Right kidney (tissue), 1 donor: ENCODE results near the gene PMVK.

ENCODE experiments used
- DNase-seq: peaks from one replicate; pipeline ENCODE4 v3.0.0-alpha.2; 2016

Gene PMVK

DNA sequence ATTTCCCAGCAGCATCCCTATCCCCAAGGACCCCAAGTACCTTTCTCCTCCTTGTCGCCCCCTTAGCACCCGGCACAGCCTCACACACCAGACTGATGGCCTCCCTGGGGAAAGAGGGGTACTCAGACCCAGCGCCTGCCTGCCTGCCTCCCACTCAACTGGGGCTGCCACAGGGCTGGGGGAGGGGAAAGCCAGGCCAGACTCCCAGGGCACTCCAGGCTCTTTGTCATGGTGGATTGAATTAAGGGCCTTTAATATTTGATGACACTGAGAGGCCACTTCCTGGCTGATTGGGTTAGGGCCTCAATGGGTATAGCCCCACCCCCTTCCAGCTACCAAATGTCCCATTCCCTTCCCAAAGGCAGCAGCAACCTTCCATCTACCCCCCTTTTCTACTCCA, 32.2 kb upstream of the PMVK start:
- DNase-seq: no peak

GRCh38 chr1:154967331-154967950, 30.9 kb upstream of the PMVK start:
- no peak for DNase-seq

GRCh38 chr1:154966111-154966510, 29.6 kb upstream of the PMVK start:
- DNase-seq: no peak

GRCh38 chr1:154964359-154964758, 27.8 kb upstream of the PMVK start:
- no peak for DNase-seq

- DNase-seq: no peak
Observed at GRCh38 chr1:154963643-154964042, 27.1 kb upstream of the PMVK start.

- no peak for DNase-seq
Observed at GRCh38 chr1:154962795-154963330, 26.3 kb upstream of the PMVK start.

DNA sequence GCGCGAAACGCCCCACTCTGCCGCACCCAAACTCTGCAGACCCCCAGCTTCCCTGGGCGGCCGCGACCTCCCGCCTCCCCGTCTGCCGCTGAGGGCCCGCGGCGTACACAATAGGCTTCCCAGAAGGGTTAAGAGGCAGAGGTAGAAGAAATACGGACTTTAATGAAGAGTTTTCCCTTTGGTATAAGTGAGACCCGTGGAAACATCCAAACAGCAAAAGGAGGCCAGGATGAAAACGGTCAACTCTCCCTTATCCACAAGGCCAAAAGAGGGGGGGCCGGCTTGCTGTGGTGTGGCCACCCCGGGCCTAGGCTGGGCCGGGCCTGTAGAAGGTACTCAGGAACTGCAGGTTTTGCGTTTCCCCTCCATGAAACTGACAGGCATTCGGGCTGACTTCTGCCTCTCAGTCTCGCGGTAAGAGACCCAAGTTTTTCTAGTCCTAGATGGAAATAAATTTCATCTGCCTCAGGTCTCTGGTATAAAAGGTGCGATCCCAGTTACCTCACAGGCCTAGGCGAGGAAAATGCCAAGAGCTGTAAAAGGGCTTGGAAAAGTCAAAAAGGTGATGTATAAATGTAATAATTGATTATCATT, 25.7 kb upstream of the PMVK start:
- DNase-seq: no peak

GRCh38 chr1:154961207-154962155, 25.0 kb upstream of the PMVK start, which contains the start of gene PYGO2:
TSS of gene PYGO2 (minus strand) at chr1:154961782. CDS start at chr1:154961576, 206 bp downstream.
- peak; percentile 99 for DNase-seq

DNA sequence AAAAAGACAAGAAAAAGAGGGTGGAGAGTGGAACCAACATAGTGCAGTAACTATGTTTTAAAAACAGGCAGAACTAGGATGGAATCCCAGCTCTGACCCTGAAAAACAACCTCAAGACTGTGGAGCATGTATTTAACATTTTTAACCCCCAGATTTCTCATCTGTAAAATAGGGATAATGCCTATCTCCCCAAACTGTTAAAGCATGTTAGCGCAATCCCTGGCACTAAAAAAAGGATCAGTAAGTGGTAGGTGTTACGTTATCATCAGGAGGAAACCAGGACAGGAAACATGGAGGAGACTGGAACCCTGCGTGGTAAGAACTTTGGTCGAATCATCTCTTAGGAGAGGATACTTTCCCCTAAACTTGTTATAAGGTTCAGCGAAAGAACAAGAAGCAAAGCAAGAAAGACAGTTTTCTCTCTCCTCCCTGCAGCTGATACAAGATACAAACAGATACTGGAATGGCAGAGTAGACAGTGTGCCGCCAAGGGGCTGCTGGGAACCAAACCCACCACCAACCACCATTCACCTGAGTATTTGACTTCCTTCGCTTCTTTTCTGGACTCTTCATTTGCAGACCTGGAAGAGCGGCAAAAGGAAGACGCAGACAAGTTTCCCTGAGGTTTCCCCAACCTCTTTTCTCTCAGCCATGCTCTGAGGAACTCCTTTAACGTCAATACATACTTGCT, 24.1 kb upstream of the PMVK start:
- no peak for DNase-seq

- no peak for DNase-seq
Observed at GRCh38 chr1:154959426-154959780, 22.9 kb upstream of the PMVK start.

DNA sequence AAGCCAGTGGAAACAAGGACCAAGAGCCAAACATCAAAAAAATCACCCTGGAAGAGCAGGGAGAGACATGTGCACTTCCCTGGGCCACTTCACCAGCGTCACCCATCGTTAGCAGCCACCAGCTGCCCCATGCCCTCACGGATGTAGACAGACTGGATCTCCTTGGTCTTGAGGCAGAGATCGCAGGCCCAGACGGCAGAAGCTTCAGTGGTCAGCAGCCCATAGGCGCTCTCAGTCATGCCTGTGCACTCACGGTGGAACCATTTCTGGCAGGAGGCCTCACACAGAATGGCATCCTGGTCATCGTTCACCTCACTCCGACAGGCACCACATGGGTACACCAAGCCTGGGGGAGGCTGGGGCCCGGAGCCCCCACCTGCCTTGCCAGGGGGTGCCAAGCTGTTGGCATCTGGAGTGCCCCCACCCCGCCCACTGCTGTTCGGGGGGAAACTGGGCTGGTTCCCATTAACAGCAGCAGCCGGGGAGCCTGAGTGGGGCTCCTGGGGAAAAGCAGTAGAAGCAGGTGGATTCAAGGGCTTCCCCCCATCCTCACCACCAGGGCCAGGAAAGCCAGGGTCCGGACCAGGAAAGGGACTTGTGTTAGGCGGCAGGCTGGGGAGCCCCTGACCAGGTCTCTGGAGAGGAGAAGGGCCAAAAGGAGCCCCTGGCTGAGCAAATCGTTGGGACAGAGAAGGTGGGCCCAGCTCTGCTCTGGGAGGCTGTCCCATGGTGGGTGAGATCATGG, 22.3 kb upstream of the PMVK start:
- DNase-seq: no peak

DNA sequence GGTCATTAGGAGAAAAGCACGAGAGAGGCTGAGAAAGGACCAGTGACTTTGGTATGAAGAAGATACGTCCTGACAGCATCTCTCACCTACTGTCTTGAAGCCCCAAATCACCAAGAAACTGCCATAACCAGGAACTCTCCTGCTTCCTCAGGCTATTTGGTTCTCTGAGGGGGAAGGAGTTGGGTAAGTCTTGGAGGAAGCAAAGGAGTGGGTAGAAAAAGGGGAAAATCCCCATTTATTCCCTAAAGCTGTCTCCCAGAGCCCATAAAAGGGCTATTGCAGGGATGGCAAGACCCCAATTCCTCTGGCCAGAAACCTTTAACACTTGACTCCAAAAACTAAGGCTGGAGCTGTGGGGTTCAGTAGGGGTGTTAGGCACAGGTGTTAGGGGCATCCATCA, 21.5 kb upstream of the PMVK start:
- no peak for DNase-seq

DNA sequence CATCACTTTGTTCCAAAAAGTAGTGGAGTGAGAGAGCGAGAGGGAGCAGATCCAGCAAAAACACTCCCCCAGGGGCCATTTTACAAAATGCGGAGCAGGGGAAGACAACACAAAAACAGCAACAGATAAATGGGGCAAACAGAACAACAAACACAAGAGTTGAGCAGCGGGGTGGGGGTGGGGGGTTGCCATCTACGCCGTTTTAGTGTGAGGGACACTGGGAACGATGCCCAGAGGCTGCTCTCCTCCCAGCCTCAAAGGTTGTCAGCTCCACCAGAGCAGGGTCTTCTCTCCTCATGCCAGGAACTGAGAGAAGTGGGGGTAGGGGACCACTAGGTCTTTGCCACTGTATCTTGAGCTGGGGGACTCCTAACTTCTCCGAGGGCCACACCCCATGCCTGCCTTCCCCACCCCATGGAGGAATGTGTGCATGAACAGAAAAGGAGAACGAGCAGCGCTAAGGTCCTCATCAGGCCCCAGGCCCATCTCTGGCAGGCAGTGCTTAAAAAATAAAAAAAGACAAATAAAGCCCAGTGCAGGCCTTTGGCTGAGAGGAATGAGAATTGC, 20.7 kb upstream of the PMVK start:
- DNase-seq: no peak

DNA sequence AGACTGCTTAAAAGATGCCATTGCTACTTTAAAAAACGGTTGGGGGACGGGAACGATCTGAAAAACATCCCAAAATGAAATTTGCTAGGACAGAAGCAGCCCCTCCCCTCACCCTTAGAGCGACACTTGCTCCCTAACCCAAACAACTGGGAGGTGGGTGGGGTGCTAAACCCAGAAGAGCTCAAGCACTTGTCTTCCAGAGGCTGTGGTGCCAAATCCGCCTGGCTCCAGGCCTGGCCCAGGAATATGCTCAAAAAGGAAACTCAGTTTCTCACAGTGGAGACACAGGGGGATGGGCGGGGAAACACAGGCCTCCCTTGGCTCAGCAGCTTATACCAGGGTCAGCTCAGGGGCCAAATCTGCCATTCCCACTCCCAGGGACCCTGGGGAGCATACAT, 20.0 kb upstream of the PMVK start:
- DNase-seq: no peak

DNA sequence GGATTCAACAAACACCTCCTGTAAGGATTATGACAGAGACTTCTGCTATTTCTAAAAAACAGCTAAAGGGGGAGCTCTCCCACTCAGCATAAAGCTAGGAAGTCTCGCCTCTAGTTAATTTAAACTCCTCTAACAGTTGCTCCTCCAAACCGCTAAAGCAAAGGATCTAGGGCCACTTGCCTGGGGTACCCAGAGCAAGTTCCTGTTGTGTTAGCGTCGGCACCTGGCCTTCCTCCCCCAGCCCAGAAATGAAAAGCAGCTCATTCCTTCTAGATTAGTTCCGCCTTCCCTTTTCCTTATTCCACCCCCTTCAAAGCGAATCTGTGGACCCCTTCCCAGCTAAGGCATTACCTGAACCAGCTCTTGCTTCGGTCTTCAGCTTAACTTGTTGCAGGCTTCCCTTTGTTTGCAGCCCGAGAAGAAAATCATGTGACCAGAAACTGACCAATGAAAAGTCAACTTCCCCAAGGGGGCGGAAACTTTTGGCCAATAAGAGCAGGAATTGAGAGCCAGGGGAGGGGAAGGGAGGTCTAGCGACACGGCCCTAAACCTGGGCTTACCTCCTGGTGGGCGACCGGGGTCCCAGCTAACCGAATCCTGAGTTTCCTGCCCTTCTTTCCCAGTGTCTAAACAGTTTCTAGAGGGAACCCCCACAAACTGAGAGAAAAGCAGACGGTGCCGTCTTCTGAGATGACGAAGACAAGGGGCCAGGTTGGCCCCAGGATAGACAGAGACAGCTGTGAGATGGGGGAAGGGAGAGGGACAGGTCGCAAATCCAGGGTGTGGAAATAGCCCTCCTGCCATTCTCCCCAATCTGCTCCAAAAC, 19.4 kb upstream of the PMVK start, which contains the start of gene PBXIP1:
Gene PBXIP1 (minus strand): TSS at position 382 of the 826 bp plus-strand sequence. CDS start 2,378 bp downstream, outside the sequence.
- peak; percentile 89 for DNase-seq

GRCh38 chr1:154955039-154955717, 18.7 kb upstream of the PMVK start:
- no peak for DNase-seq

DNA sequence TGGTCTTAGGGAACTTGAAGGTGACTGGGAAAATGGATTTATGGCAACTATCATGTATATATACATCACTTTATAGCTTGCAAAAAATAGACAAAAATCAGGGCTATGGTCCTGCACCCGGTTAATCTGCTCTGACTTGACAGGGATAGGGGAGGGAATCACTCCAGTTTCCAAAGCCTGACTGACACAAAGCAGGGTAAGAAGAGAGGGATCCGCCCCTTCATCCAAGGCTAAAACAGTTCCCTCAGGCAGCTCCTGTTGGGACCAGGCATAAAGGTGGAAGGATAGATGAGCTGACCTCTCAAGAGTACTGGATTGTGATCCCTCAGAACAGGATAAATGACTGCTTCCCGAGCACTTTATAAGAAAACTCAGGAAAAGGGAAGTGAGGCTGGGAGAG, 18.0 kb upstream of the PMVK start:
- no peak for DNase-seq

DNA sequence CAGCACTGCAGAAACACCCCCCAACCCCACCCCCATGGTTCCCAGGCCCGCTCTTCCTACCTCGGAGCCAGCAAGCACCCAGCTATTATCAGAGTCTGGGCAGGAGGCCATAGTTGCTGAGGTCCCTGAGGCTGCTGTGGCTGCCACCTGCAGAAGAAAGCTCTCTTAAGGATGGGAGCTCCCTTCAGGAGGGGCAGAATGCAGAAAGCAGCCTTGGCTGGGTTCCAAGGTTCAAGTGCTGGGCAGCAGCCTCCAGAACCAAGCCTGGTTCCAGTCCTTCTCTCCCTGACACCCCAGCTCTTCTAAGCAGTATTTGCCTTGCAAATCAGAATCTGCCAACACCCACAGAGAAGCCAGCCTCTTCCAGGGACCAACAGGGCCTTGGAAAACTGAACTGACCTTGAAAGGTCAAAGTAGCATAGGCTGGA, 17.1 kb upstream of the PMVK start:
- DNase-seq: no peak

- DNase-seq: no peak
Observed at GRCh38 chr1:154952664-154953063, 16.1 kb upstream of the PMVK start.
